ENCODE data around the gene ACSL5.
A peak's percentile ranks its signal among the peaks of the same experiment; 100 is the strongest.

Gene ACSL5

GRCh38 chr10:112352044-112352443 lies 21.9 kb upstream of the ACSL5 start:
- TF ChIP-seq CTCF (conservative IDR thresholded peaks at IDR 0.05): no peak
- TF ChIP-seq ZFX (IDR thresholded peaks at IDR 0.05): no peak
- H3K27ac ChIP-seq: no peak overlapping the region

- no peak overlapping the region for H3K27ac ChIP-seq
- TF ChIP-seq CTCF (conservative IDR thresholded peaks at IDR 0.05) (no peak), ZFX (IDR thresholded peaks at IDR 0.05) (no peak)
These were observed 20.9 kb upstream of the ACSL5 start for GRCh38 chr10:112353046-112353445.

DNA sequence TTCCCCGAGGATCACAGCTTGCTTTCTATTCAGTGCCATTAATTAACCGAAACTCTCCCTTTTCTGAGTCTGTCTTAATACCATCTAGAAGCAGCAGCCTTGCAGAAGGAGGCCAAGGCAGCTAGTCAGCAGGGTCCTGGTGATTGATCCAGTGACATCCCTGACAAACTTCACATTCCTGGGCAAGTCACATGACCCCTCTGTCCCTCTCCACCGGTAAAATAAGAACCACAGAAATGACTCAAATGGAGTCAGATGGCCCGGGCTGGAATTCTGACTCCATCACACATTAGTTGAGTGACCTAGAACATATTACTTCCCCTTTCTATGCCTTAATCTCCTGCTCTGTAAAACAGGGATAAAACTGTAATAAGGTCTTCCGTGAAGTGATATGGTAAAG lies 17.2 kb upstream of the ACSL5 start:
- no peak overlapping the region for H3K27ac ChIP-seq
- no peak for TF ChIP-seq ZFX (IDR thresholded peaks at IDR 0.05)
- no peak for TF ChIP-seq CTCF (conservative IDR thresholded peaks at IDR 0.05)

- TF ChIP-seq CTCF (conservative IDR thresholded peaks at IDR 0.05) (no peak), ZFX (IDR thresholded peaks at IDR 0.05) (no peak)
- H3K27ac ChIP-seq: peak overlapping the region; percentile 92
These were observed 14.2 kb upstream of the ACSL5 start for GRCh38 chr10:112359606-112360307.

- peak overlapping the region; percentile 92 for H3K27ac ChIP-seq
- TF ChIP-seq ZFX (IDR thresholded peaks at IDR 0.05) (0 out of 2 replicates have a peak, but pooled peaks have one; percentile 13), CTCF (conservative IDR thresholded peaks at IDR 0.05) (no peak)
These were observed 13.3 kb upstream of the ACSL5 start for GRCh38 chr10:112360308-112361270.

DNA sequence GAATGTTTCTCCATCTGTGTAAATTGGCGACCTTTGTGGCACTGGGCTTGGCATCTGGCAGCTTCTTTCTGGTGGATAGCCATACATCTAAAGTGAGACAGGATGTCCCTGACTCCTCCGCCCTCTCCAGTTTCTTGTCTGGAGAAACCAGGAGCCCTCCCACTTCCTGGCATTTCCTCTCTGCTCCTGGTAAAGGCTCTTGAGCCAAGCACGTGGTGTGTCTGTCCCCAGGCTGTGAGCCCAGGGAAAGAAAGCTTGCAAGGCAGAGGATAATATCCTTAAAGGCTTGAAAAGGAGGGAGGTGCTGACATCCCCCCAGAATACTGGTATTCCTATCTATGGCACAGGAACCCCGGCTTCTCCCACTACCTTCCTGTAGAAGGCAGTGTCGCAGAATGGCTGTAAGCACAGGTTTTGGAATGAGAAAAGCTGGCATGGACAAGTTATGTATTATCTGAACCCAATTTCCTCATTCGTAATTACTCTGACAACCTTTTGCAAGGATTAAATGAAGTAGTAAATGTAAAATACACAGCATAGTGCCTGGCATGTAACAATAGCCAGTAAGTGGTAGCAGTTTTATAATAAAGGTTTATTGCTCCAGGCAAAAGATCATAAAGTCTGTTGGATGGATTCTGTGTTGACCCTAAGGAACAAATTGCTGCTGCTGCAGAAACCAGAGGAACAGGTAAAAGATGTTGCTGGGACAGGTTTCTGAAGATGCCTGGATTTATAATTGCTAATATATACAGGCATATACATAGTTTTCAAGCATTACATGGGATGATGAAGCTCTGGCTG lies 11.8 kb upstream of the ACSL5 start:
- no peak for TF ChIP-seq ZFX (IDR thresholded peaks at IDR 0.05)
- TF ChIP-seq CTCF (conservative IDR thresholded peaks at IDR 0.05): no peak; the same call in 1 of the 2 replicates
- peak overlapping the region; percentile 92 for H3K27ac ChIP-seq
